Right cardiac atrium (tissue), 5 donors: ENCODE data around the gene TMEM203. TPM values are rescaled to one million over a fixed set of nuclear protein-coding genes. Genes with fewer than 3 reads are reported as not detected.

Experiments
- ATAC-seq, 2 donors: fragments of 200-7000 bp; cut with Tn5 transposase; one replicate each; pipeline versions ENCODE4 v1.8.0 to v1.9.1; 2020; ENCODE audit warnings: moderate library complexity in 2 of 2, mild to moderate bottlenecking in 1 of 2
- DNase-seq, 3 donors: peaks; one replicate each; pipeline ENCODE4 v3.0.0-alpha.2; 2020
- H3K27ac ChIP-seq: one replicate; pipeline ENCODE4 v1.5.1; 2013; ENCODE audit warnings: mild to moderate bottlenecking, low read length, control low read depth, moderate library complexity
- H3K27me3 ChIP-seq: one replicate; pipeline ENCODE4 v1.6.1; 2013; ENCODE audit not compliant: control insufficient read depth, insufficient read depth
- H3K4me1 ChIP-seq: one replicate; pipeline ENCODE4 v1.6.1; 2013; ENCODE audit warnings: low read length; ENCODE audit not compliant: control insufficient read depth, insufficient read depth
- H3K4me3 ChIP-seq: one replicate; pipeline ENCODE4 v1.5.1; 2013; ENCODE audit warnings: low read length, control low read depth
- H3K9me3 ChIP-seq: one replicate; pipeline ENCODE4 v1.6.1; 2013; ENCODE audit warnings: low read length; ENCODE audit not compliant: control insufficient read depth
- WGBS: extraction: QIAGEN DNeasy Blood & Tissue Kit; methylation state at CpG from one replicate; pipeline ENCODE4 v1.1.7; 2013; 5-methylcytosine and 5-hydroxymethylcytosine counted together
- intact Hi-C, 4 donors: fragments of 100-400 bp; cut with DNase I; formaldehyde crosslinking; loops; one replicate each; pipeline versions ENCODE4 v1.11.0 to v1.14.0; 2022 to 2023
- polyA plus RNA-seq: library from polyadenylated mRNA; stranded (reverse); fragments of 200-250 nt; gene quantifications from one replicate; pipeline ENCODE4 v1.2.3, GENCODE V29; 2013
- total RNA-seq, 4 donors: library from RNA; stranded (reverse); fragmentation: NEBNext Ultra II Directional; extraction: Animal tissue kit (Norgen Biotek cat#: 25700); gene quantifications; one replicate each; pipeline ENCODE4 v1.2.1, GENCODE V29; 2021
- donor health status: healthy with polysubstance abuse.
- donor health status: DM: no; HTN: yes; CAD: no.
- donor health status: DM: no; HTN: no; CAD: no.
- donor health status: DM: no; HTN: yes; CAD: no; lungs with severe emphysema.
- donor health status: DM: yes; HTN: yes; CAD: no.

TMEM203 gene
- total and polyA plus RNA-seq, 5 donors, result 28.9 to 47.5 (median 40.6) TPM

DNA sequence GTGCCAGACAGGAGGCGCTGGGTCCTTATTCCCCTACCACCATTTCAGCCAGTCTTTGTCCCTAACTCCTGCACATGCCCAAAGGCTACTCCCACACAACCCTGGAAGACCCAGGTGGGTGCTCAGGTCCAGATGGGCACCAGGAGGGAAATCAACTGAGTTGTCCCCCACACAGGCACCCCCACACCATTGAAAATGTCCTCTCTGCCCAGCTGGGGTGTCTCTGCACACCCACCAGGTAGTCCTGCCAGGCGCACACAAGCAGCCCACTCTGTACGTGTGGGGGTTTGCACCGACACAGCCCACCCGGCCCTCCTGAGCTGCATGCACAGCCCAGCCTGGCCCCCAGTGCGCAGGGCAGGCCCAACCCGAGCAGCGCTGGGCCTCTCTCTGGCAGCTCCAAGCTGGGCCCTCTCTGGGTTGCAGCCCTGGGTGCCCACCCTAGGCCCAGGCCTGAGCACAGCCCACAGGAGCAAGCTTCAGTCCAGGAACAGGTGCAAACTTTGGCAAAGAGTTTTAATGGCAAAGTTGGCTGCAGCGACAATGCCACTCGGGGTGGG lies 14.4 kb upstream of the TMEM203 start:
- Histone ChIP-seq H3K27ac (no peak overlapping the region), H3K27me3 (no peaks in the 10 kb centered on the region), H3K9me3 (no peaks in the 10 kb centered on the region), H3K4me3 (no peak overlapping the region), H3K4me1 (peaks cover 5% of the 10 kb centered on the region)
- 89% methylated on average over 10 of the region's 10 CpGs for WGBS
- intact Hi-C loops, result no loop called here
- DNase-seq (peak in 1 of 3 donors; percentile 52), ATAC-seq (no peak)

- no peak overlapping the region for H3K27ac ChIP-seq
- no peaks in the 10 kb centered on the region for H3K9me3 ChIP-seq
- H3K4me3 ChIP-seq, result no peak overlapping the region
- peak in 2 of 3 donors; percentile 60 to 76 for DNase-seq
- H3K27me3 ChIP-seq, result no peaks in the 10 kb centered on the region
- H3K4me1 ChIP-seq, result peaks cover 5% of the 10 kb centered on the region
- intact Hi-C loops, result no loop called here
- no peak for ATAC-seq
- 35% methylated on average over 12 of the region's 12 CpGs for WGBS
Measured at GRCh38 chr9:137218754-137219271, 13.4 kb upstream of the TMEM203 start.

DNA sequence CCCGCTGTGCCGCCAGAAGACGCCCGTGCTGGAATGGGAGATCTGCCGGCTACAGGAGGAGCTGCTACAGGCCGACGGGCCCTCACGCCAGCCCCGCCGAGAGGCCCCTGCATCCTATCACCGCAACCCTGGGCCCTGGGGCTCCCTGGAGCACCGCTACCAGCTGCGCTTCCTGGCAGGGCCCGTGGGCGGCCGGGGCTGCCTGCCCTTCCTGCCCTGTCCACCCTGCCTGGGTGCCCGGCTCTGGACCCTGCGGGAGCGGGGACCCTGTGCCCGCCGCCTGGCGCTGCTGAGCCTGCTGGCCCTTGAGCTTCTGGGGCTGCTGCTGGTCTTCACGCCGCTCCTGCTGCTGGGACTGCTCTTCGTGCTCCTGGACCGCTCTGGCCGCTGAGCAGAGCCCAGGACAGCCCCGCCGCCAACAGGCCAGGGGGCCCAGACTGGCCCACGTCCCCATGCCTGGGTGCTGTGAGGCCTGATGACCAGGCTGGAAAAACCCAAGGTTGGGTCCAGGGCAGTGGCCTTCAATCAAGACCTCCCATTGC lies 12.8 kb upstream of the TMEM203 start:
- peak in 1 of 3 donors; percentile 55 for DNase-seq
- no peak overlapping the region for H3K27ac ChIP-seq
- H3K9me3 ChIP-seq, result no peaks in the 10 kb centered on the region
- H3K4me1 ChIP-seq, result peaks cover 5% of the 10 kb centered on the region
- 89% methylated on average over 30 of the region's 30 CpGs for WGBS
- H3K27me3 ChIP-seq, result no peaks in the 10 kb centered on the region
- intact Hi-C loops, result no loop called here
- H3K4me3 ChIP-seq, result no peak overlapping the region
- ATAC-seq, result no peak

DNA sequence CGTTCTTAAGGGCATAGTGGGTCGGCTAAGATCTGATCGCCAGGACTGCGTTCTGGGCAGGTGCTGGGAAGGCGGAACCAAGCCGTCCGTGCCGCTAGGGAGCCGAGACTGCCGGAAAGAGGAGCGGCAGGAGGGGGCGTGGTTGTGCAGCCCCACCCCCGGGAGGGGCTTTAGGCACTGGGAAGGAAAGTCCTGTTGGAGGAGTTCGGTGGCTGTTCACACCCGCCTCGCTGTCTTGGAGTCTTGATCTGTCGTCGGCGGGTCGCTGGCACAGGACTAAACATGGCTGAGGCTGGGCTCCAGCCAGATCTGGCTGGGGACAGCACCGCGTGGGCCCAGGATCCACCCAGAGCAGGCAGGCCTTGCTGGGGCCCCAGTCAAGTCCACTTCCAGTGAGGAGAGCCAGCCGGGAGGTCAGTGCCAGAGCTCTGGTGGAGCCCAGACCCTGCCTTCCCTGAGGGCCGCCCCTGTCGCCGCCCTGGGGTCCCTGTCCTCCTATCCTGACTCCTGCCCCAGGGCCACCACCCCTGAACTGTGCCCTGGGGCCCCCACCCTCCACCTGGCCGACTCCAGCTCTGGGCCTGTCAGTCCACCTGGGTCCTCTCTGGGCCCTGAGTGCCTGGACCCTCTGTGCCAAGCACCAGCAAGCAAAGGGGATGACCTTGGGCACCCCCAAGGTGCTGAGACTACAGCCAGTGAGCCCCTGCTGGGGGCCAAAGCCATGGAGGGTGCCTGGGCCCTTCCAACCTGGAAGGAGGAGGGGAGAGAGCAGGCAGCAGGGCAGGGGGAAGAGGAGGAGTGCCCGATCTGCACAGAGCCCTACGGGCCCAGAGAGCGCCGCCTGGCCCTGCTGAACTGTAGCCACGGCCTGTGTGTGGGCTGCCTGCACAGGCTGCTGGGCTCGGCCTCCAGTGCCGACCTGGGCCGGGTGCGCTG lies 12.1 kb upstream of the TMEM203 start:
- ATAC-seq (peak; percentile 33 to 56), DNase-seq (peak; percentile 75 to 89 (median 88))
- Histone ChIP-seq H3K9me3 (no peaks in the 10 kb centered on the region), H3K27ac (no peak overlapping the region), H3K27me3 (no peaks in the 10 kb centered on the region), H3K4me3 (no peak overlapping the region), H3K4me1 (peaks cover under 1% of the 10 kb centered on the region)
- intact Hi-C loops, result no loop called here
- WGBS, result 59% methylated on average over 36 of the region's 36 CpGs

DNA sequence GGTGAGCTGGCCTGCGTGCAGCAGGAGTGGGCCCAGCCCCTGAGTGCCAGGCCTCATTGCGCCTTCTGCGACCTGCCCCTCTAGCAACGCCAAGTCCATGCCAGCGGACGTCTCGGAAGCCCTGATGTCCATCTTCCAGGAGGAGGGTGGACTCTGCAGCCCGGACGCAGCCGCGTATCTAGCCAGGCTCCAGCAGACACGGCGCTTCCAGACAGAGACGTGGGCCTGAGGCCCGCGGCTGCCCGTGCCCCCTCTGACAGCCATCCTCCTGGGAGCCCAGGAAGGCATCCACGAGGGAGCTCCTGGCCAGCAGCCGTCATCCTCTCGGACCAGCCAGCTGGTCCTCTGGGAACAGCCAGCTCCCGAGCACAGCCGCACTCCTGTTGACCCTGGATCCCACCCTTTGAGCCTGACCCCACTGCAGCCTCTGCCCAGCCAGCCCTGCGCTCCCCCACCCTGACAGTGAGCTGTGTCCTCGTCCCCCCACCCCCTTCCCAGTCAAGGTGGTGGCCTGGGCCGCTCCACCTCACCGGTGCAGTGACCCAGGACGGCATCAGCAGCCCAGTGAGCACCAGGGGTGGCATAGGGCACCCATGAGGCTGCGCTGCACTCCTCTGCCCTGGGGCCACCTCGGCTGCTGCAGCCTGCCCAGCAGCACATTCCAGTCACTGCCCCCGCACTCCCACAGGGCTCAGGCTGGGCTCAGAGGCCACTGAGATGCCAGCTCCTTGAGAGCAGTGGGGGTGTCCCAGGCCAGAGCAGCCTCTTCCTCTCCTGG lies 10.9 kb upstream of the TMEM203 start:
- Histone ChIP-seq H3K4me1 (no peaks in the 10 kb centered on the region), H3K27me3 (no peaks in the 10 kb centered on the region), H3K27ac (no peak overlapping the region), H3K4me3 (no peak overlapping the region), H3K9me3 (no peaks in the 10 kb centered on the region)
- peak in 1 of 3 donors; percentile 56 for DNase-seq
- WGBS, result 89% methylated on average over 30 of the region's 30 CpGs
- ATAC-seq, result no peak
- intact Hi-C loops, result no loop called here

- WGBS, result 94% methylated on average over 22 of the region's 22 CpGs
- DNase-seq (peak in 1 of 3 donors; percentile 57), ATAC-seq (no peak)
- Histone ChIP-seq H3K4me3 (no peak overlapping the region), H3K27ac (no peak overlapping the region), H3K27me3 (no peaks in the 10 kb centered on the region), H3K4me1 (no peaks in the 10 kb centered on the region), H3K9me3 (no peaks in the 10 kb centered on the region)
- intact Hi-C loops, result no loop called here
Measured at GRCh38 chr9:137215196-137215986, 9.9 kb upstream of the TMEM203 start.

GRCh38 chr9:137214620-137215019 lies 9.2 kb upstream of the TMEM203 start:
- DNase-seq (no peak), ATAC-seq (no peak)
- 93% methylated on average over 19 of the region's 19 CpGs for WGBS
- H3K4me1 ChIP-seq, result no peaks in the 10 kb centered on the region
- no peak overlapping the region for H3K27ac ChIP-seq
- no peak overlapping the region for H3K4me3 ChIP-seq
- intact Hi-C loops, result no loop called here
- H3K27me3 ChIP-seq, result no peaks in the 10 kb centered on the region
- no peaks in the 10 kb centered on the region for H3K9me3 ChIP-seq

- Histone ChIP-seq H3K9me3 (no peaks in the 10 kb centered on the region), H3K27me3 (no peaks in the 10 kb centered on the region), H3K4me3 (no peak overlapping the region), H3K27ac (no peak overlapping the region), H3K4me1 (no peaks in the 10 kb centered on the region)
- DNase-seq, result no peak
- no peak for ATAC-seq
- 88% methylated on average over 49 of the region's 49 CpGs for WGBS
- intact Hi-C loops, result no loop called here
Measured at GRCh38 chr9:137213160-137214060, 8.0 kb upstream of the TMEM203 start.

- no peaks in the 10 kb centered on the region for H3K9me3 ChIP-seq
- peak in 1 of 3 donors; percentile 47 for DNase-seq
- H3K27ac ChIP-seq, result no peak overlapping the region
- intact Hi-C loops, result no loop called here
- no peaks in the 10 kb centered on the region for H3K4me1 ChIP-seq
- no peak overlapping the region for H3K4me3 ChIP-seq
- no peak for ATAC-seq
- H3K27me3 ChIP-seq, result no peaks in the 10 kb centered on the region
- 83% methylated on average over 21 of the region's 21 CpGs for WGBS
Measured at GRCh38 chr9:137212520-137212919, 7.1 kb upstream of the TMEM203 start.
